BLaER1 treated with 17β-estradiol and CSF1 and Interleukin-3, amounts not matched to agents 10 nM and 100 nM (cell line): Measurements from ENCODE around the gene RAB4B.
"Not testable (repeated sequence)": the region's sequence is repeated elsewhere in the genome, so short reads cannot be mapped to it uniquely, and the experiment has no call there.

Experiments used
- H3K27ac ChIP-seq, 11 experiments: shearing (Covaris generic); formaldehyde crosslinking; 2 replicates each; pipeline ENCODE4 v1.8.1; 2022
- H3K27me3 ChIP-seq, 11 experiments: shearing (Covaris generic); formaldehyde crosslinking; 2 replicates each; pipeline ENCODE4 v1.8.1; 2022
- H3K36me3 ChIP-seq, 11 experiments: shearing (Covaris generic); formaldehyde crosslinking; 2 replicates each; pipeline ENCODE4 v1.8.1; 2022
- H3K4me1 ChIP-seq, 10 experiments: shearing (Covaris generic); formaldehyde crosslinking; 2 replicates each; pipeline ENCODE4 v1.8.1; 2022
- H3K4me2 ChIP-seq, 11 experiments: shearing (Covaris generic); formaldehyde crosslinking; 2 replicates each; pipeline ENCODE4 v1.8.1; 2022
- H3K4me3 ChIP-seq, 10 experiments: shearing (Covaris generic); formaldehyde crosslinking; 2 replicates each; pipeline ENCODE4 v1.8.1; 2022
- H3K9ac ChIP-seq, 11 experiments: shearing (Covaris generic); formaldehyde crosslinking; 2 replicates each; pipeline ENCODE4 v1.8.1; 2022
- H3K9me3 ChIP-seq, 11 experiments: shearing (Covaris generic); formaldehyde crosslinking; replicated peaks in 1 of 11; 2 replicates each; pipeline ENCODE4 v1.8.1; 2022
- H4K20me1 ChIP-seq, 11 experiments: shearing (Covaris generic); formaldehyde crosslinking; 2 replicates each; pipeline ENCODE4 v1.8.1; 2022
- Cebpa-rat ChIP-seq, 11 experiments: shearing (Covaris generic); IDR thresholded peaks; 2 replicates each; pipeline ENCODE4 v1.8.1; 2022

The RAB4B gene

DNA sequence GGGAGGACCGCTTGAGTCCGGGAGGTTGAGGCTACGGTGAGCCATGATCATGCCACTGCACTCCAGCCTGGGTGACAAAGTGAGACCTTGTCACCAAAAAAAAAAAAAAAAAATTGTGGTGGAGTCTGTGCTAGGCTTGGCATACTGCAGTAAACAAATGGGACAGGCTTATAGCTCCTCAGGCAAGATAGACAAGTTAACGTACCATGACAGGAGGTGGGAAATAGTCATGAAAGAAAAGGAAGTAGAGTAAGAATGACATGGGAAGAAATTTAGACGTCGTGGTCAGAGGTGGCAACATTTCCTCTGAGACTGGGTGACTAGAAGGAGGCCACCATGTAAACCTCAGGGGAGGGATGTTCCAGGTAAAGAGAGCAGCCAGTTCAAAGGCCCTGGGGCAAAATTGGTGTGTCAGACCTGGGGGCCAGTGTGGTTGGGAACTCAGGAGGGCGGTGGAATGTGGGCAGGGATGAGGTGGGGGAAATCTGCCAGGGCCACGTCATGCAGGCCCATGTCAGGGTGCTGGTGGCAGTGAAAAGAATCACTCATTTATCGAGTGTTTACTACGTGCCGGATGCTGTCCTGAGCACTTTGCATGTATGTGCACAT is 21.4 kb upstream of the RAB4B start:
- Histone ChIP-seq H3K4me3 (no peak overlapping the region), H3K36me3 (peaks cover 63 to 95% (median 90%) of the 10 kb centered on the region in 11 experiments), H3K9ac (peak overlapping the region in 7 of 11 experiments; percentile 11 to 56 (median 30); a peak in 4 of 22 replicates), H4K20me1 (peaks cover 66 to 100% (median 90%) of the 10 kb centered on the region in 11 experiments; a peak in 21 of 22 replicates), H3K4me2 (peak overlapping the region; percentile 54 to 94 (median 87)), H3K27ac (peak overlapping the region in 3 of 11 experiments; percentile 16 to 22 (median 20); a peak in 2 of 22 replicates), H3K4me1 (peaks cover 47 to 56% (median 51%) of the 10 kb centered on the region in 10 experiments), H3K27me3 (no peaks in the 10 kb centered on the region), H3K9me3 (no peaks in the 10 kb centered on the region)
- no peak for TF ChIP-seq Cebpa-rat (IDR thresholded peaks at IDR 0.05)

DNA sequence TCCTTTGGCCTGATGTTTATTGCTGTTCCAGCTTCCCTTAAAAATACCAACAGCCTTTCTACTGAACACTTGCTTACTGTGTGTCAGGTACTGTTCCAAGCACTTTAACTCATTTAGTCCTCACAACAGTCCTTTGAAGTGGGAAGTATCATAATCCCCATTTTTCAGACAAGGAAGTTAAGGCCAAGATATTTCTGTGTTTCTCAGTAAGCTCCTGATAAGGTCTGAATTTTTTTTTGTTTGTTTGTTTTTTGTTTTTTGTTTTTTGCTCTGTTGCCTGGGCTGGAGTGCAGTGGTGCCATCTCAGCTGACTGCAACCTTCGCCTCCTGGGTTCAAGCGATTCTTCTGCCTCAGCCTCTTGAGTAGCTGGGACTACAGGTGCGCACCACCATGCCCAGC is 19.6 kb upstream of the RAB4B start:
- peaks cover 35 to 52% (median 43%) of the 10 kb centered on the region in 10 experiments for H3K4me1 ChIP-seq
- TF ChIP-seq Cebpa-rat (IDR thresholded peaks at IDR 0.05): no peak
- no peaks in the 10 kb centered on the region for H3K27me3 ChIP-seq
- no peak overlapping the region for H3K4me2 ChIP-seq
- H3K9me3 ChIP-seq: no peaks in the 10 kb centered on the region
- H3K9ac ChIP-seq: no peak overlapping the region
- peaks cover 84 to 100% (median 100%) of the 10 kb centered on the region in 11 experiments; a peak in 21 of 22 replicates for H4K20me1 ChIP-seq
- H3K27ac ChIP-seq: no peak overlapping the region
- H3K36me3 ChIP-seq: peaks cover 82 to 100% (median 99%) of the 10 kb centered on the region in 11 experiments
- H3K4me3 ChIP-seq: no peak overlapping the region

DNA sequence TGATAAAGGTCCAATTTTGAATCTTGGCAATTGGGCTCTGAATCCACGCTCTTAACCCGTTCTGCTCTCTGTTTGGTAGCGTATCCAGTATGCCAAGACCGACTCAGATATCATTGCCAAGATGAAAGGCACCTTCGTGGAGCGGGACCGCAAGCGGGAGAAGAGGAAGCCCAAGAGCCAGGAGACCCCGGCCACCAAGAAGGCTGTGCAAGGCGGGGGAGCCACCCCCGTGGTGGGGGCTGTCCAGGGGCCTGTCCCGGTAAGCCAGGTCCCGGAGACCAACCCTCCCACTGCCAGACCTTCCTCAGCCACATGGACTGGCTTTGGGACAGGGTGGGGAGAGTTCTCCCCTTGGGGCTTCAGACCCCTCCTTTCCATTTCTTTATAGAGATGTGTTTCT is 18.7 kb upstream of the RAB4B start:
- no peak for TF ChIP-seq Cebpa-rat (IDR thresholded peaks at IDR 0.05)
- Histone ChIP-seq H3K27ac (no peak overlapping the region), H3K36me3 (peaks cover 91 to 100% (median 100%) of the 10 kb centered on the region in 11 experiments), H3K4me1 (peaks cover 26 to 43% (median 34%) of the 10 kb centered on the region in 10 experiments), H4K20me1 (peaks cover 88 to 100% (median 100%) of the 10 kb centered on the region in 11 experiments; a peak in 21 of 22 replicates), H3K4me2 (no peak overlapping the region), H3K9ac (no peak overlapping the region; a peak in 1 of 22 replicates), H3K9me3 (no peaks in the 10 kb centered on the region), H3K27me3 (no peaks in the 10 kb centered on the region), H3K4me3 (no peak overlapping the region)

DNA sequence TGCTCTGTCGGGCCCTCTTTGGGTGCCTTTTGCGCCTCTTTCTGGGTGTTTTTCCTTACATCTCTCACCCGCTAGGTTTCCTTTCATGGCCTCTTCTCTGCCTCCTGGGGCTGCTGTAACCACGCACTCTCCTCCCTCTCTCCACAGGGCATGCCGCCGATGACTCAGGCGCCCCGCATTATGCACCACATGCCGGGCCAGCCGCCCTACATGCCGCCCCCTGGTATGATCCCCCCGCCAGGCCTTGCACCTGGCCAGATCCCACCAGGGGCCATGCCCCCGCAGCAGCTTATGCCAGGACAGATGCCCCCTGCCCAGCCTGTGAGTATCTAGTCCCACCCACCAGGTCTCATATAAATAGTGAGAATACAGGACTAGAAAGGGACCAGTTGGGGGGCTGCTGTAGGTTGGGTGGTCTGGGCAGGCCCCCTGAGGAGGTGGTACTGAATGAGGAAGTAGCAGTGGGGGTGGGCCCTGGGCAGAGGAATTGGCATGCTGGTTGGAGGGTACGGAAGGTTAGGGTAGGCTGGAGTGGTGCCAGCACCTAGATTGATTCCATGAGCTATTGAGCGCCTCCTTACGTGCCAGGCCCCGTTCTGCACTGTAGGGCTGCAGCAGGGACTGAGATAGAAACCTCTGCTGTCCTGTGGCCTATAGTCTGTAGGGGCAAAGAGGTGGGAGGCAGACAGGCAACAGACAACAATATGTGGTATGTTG is 15.1 kb upstream of the RAB4B start:
- Histone ChIP-seq H3K9ac (peak overlapping the region in 5 of 11 experiments; percentile 2 to 50 (median 11); a peak in 4 of 22 replicates), H3K27ac (peak overlapping the region in 3 of 11 experiments; percentile 4 to 17 (median 10); a peak in 4 of 22 replicates), H3K9me3 (no peaks in the 10 kb centered on the region), H3K4me2 (no peak overlapping the region), H3K36me3 (peaks cover 91 to 100% (median 100%) of the 10 kb centered on the region in 11 experiments), H3K4me1 (peaks cover 0 to 15% (median 4%) of the 10 kb centered on the region in 10 experiments; a peak in 8 of 20 replicates), H4K20me1 (peaks cover 65 to 91% (median 86%) of the 10 kb centered on the region in 11 experiments; a peak in 21 of 22 replicates), H3K27me3 (no peaks in the 10 kb centered on the region), H3K4me3 (no peak overlapping the region)
- TF ChIP-seq Cebpa-rat (IDR thresholded peaks at IDR 0.05): no peak

DNA sequence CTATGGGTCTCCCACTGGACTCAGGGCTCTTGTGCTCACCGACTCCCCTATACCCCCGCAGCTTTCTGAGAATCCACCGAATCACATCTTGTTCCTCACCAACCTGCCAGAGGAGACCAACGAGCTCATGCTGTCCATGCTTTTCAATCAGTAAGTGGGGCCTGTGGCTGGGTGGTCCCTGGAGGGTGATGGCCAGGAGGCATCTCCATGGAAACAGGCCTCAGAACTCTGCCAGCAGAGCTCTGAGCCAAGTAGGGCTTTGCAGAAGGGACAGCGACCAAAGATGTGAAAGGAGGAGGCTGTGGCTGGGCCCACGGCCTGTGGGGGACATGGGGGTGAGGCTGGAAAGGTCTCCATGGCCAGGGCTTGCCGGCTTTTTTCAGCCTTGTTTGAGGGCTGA is 14.5 kb upstream of the RAB4B start:
- no peak overlapping the region for H3K27ac ChIP-seq
- H3K4me2 ChIP-seq: no peak overlapping the region
- H3K36me3 ChIP-seq: peaks cover 86 to 100% (median 98%) of the 10 kb centered on the region in 11 experiments
- peaks cover 0 to 15% (median 4%) of the 10 kb centered on the region in 10 experiments; a peak in 8 of 20 replicates for H3K4me1 ChIP-seq
- H4K20me1 ChIP-seq: peaks cover 61 to 85% (median 80%) of the 10 kb centered on the region in 11 experiments; a peak in 21 of 22 replicates
- H3K9me3 ChIP-seq: no peaks in the 10 kb centered on the region
- no peaks in the 10 kb centered on the region for H3K27me3 ChIP-seq
- no peak overlapping the region for H3K4me3 ChIP-seq
- 0 out of 22 replicates have a peak overlapping the region, but pooled peaks of 1 of the 11 experiments have one; percentile 12 for H3K9ac ChIP-seq
- no peak for TF ChIP-seq Cebpa-rat (IDR thresholded peaks at IDR 0.05)

DNA sequence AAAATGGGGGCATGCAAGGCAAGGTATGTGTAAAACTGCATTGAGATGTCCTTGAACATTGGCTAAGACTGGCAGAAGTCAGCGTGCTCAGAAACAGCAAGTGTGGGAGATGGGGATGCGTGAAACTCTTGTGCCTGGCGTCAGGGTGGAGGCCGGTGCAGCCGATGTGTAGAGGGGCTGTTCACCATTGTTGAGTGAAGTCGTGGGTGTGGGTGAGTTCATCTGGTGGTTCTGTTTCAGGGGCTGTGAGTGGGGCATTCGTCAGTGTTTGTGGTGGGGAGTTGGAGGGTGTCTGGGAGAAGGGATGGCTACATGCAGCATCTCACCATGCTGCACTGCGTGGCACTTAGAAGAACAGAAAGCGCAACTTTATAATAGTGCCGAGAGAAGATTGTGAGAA is 14.1 kb upstream of the RAB4B start:
- peaks cover 81 to 100% (median 98%) of the 10 kb centered on the region in 11 experiments for H3K36me3 ChIP-seq
- no peak overlapping the region for H3K9ac ChIP-seq
- H3K4me2 ChIP-seq: no peak overlapping the region
- H3K27me3 ChIP-seq: no peaks in the 10 kb centered on the region
- H3K4me3 ChIP-seq: no peak overlapping the region
- H3K27ac ChIP-seq: no peak overlapping the region
- H4K20me1 ChIP-seq: peaks cover 59 to 81% (median 75%) of the 10 kb centered on the region in 11 experiments; a peak in 21 of 22 replicates
- no peaks in the 10 kb centered on the region; a peak in 1 of 22 replicates for H3K9me3 ChIP-seq
- peaks cover 0 to 15% (median 4%) of the 10 kb centered on the region in 10 experiments; a peak in 8 of 20 replicates for H3K4me1 ChIP-seq
- no peak for TF ChIP-seq Cebpa-rat (IDR thresholded peaks at IDR 0.05)

DNA sequence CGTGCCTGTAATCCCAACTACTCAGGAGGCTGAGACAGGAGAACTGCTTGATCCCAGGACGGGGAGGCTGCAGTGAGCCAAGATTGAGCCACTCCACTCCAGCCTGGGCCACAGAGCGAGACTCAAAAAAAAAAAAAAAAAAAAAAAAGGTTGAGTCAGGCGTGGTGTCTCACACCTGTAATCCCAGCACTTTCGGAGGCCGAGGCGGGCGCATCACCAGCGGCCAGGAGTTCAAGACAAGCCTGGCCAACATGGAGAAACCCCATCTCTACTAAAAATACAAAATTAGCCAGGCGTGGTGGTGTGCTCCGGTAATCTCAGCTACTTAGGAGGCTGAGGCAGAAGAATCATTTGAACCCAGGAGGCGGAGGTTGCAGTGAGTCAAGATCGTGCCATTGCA is 11.7 kb upstream of the RAB4B start:
- not testable (repeated sequence) for H3K27ac ChIP-seq, H3K4me2 ChIP-seq, H3K4me3 ChIP-seq, H3K27me3 ChIP-seq, H3K9ac ChIP-seq
- H3K9me3 ChIP-seq: peaks cover 4 to 23% (median 18%) of the 10 kb centered on the region in 11 experiments; a peak in 19 of 22 replicates
- H3K4me1 ChIP-seq: peaks cover 0 to 15% (median 4%) of the 10 kb centered on the region in 10 experiments; a peak in 7 of 20 replicates
- peaks cover 69 to 100% (median 94%) of the 10 kb centered on the region in 11 experiments for H3K36me3 ChIP-seq
- peaks cover 36 to 57% (median 51%) of the 10 kb centered on the region in 11 experiments; a peak in 21 of 22 replicates for H4K20me1 ChIP-seq

DNA sequence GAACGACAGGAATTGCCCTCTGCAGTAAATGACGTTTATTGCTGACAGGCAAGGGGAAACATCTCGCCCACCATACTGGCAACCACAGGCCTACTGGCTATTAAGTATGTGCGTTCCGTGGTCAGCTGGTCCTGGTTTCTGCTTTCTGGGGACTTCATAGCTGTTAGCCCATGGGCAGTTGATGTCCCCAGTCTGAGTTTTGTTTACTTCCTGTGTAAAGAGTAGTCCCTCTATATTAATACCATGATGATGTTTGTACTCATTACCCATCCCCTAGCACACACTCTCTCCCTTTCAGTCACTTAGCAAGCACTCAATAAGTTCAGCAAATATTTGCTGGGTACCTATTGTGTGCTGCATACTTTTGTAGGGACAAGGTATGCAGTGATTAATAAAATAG is 9.2 kb upstream of the RAB4B start:
- Histone ChIP-seq H3K9ac (no peak overlapping the region), H4K20me1 (peaks cover 13 to 32% (median 26%) of the 10 kb centered on the region in 11 experiments; a peak in 20 of 22 replicates), H3K4me2 (no peak overlapping the region), H3K4me3 (no peak overlapping the region), H3K36me3 (peaks cover 44 to 86% (median 73%) of the 10 kb centered on the region in 11 experiments), H3K27ac (no peak overlapping the region), H3K4me1 (peaks cover 0 to 6% (median under 1%) of the 10 kb centered on the region in 10 experiments; a peak in 5 of 20 replicates), H3K9me3 (peaks cover 4 to 30% (median 19%) of the 10 kb centered on the region in 11 experiments; a peak in 19 of 22 replicates), H3K27me3 (no peaks in the 10 kb centered on the region)
- TF ChIP-seq Cebpa-rat (IDR thresholded peaks at IDR 0.05): no peak

DNA sequence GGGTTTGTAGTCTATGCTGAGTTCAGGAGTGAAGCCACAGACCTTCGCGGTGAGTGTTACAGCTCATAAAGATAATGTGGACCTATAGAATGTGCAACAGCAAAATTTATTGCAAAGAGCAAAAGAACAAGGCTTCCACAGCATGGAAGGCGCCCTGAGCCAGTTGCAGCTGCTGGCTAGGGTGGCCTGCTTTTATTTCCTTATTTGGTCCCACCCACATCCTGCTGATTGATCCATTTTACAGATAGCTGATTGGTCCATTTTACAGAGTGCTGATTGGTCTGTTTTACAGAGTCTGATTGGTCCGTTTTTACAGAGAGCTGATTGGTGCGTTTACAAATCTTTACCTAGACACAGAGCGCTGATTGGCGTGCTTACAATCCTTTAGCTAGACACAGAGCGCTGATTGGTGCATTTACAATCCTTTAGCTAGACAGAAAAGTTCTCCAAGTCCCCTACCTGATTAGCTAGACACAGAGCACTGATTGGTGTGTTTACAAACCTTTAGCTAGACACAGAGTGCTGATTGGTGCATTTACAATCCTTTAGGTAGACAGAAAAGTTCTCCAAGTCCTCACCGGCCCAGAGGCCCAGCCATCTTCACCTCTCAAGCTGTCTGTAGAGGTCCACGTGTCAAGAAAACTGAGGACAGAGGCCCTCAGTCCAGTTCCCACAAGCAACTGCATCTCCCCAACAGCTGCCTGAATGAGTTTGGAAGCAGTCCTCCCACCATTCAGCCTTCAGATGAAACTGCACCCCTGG is 6.8 kb upstream of the RAB4B start:
- not testable (repeated sequence) for H3K9ac ChIP-seq

More for the DNA sequence above, 6.8 kb upstream of the RAB4B start:
- H3K36me3 ChIP-seq: peaks cover 20 to 62% (median 49%) of the 10 kb centered on the region in 11 experiments
- peaks cover 4 to 30% (median 19%) of the 10 kb centered on the region in 11 experiments; a peak in 19 of 22 replicates for H3K9me3 ChIP-seq
- H3K27ac ChIP-seq, H3K4me2 ChIP-seq, H3K4me3 ChIP-seq, H3K27me3 ChIP-seq: not testable (repeated sequence)
- peaks cover 20 to 30% (median 24%) of the 10 kb centered on the region in 10 experiments for H3K4me1 ChIP-seq
- peaks cover 0 to 17% (median 3%) of the 10 kb centered on the region in 11 experiments; a peak in 11 of 22 replicates for H4K20me1 ChIP-seq
